Kidney epithelial cell (primary cell): ENCODE data around the gene NR5A1. TPM values are rescaled to one million over a fixed set of nuclear protein-coding genes. Genes with fewer than 3 reads are reported as not detected.

Experiments
- DNase-seq: peaks from one replicate; pipeline ENCODE4 v3.0.0-alpha.2; 2010; ENCODE audit warnings: low read depth
- H3K27me3 ChIP-seq: 2 replicates; pipeline ENCODE4 v1.6.0; 2011; ENCODE audit warnings: low read length; ENCODE audit not compliant: control insufficient read depth, insufficient read depth
- H3K36me3 ChIP-seq: 2 replicates; pipeline ENCODE4 v1.5.1; 2011; ENCODE audit warnings: low read length; ENCODE audit not compliant: control insufficient read depth, insufficient read depth
- H3K4me3 ChIP-seq: 2 replicates; pipeline ENCODE4 v1.5.1; 2011; ENCODE audit warnings: low read depth, mild to moderate bottlenecking, control low read depth, low read length
- CTCF ChIP-seq: IDR thresholded peaks from 2 replicates; pipeline ENCODE4 v1.5.1; 2011; ENCODE audit warnings: mild to moderate bottlenecking, moderate library complexity, low read length, control low read depth, inconsistent platforms; ENCODE audit not compliant: insufficient read depth, poor library complexity, severe bottlenecking
- total RNA-seq: library from RNA; depleted of rRNA; stranded (reverse); fragments of >200 nt; gene quantifications from 2 replicates; pipeline ENCODE4 v1.2.3, GENCODE V29; 2015

The NR5A1 gene
- total RNA-seq, 1 donor from 2014 or later: not detected

- Histone ChIP-seq H3K27me3 (peaks cover 20% of the 10 kb centered on the region), H3K4me3 (no peak overlapping the region), H3K36me3 (no peaks in the 10 kb centered on the region)
- no peak for DNase-seq
- TF ChIP-seq CTCF: no peak
Observed at GRCh38 chr9:124510650-124511425, 3.6 kb upstream of the NR5A1 start.

- no peak for DNase-seq
- Histone ChIP-seq H3K4me3 (no peak overlapping the region), H3K36me3 (no peaks in the 10 kb centered on the region), H3K27me3 (peaks cover 43% of the 10 kb centered on the region)
- TF ChIP-seq CTCF: no peak
Observed at GRCh38 chr9:124507880-124508423, 753 bp upstream of the NR5A1 start.

GRCh38 chr9:124506433-124506832 is 766 bp downstream of the NR5A1 start:
- Histone ChIP-seq H3K4me3 (no peak overlapping the region), H3K27me3 (peaks cover 53% of the 10 kb centered on the region), H3K36me3 (no peaks in the 10 kb centered on the region)
- no peak for TF ChIP-seq CTCF
- DNase-seq: no peak

GRCh38 chr9:124505901-124506346 is 1.3 kb downstream of the NR5A1 start:
- no peaks in the 10 kb centered on the region for H3K36me3 ChIP-seq
- H3K4me3 ChIP-seq: no peak overlapping the region
- H3K27me3 ChIP-seq: peaks cover 59% of the 10 kb centered on the region
- DNase-seq: no peak
- TF ChIP-seq CTCF: no peak

- H3K4me3 ChIP-seq: no peak overlapping the region
- DNase-seq: no peak
- no peaks in the 10 kb centered on the region for H3K36me3 ChIP-seq
- no peak for TF ChIP-seq CTCF
- peaks cover 64% of the 10 kb centered on the region for H3K27me3 ChIP-seq
Observed at GRCh38 chr9:124505006-124505900, 1.9 kb downstream of the NR5A1 start.
